ENCODE measurements around the gene AAK1.
A peak's percentile ranks its signal among the peaks of the same experiment; 100 is the strongest.
"Not testable (repeated sequence)": the region's sequence is repeated elsewhere in the genome, so short reads cannot be mapped to it uniquely, and the experiment has no call there.

The AAK1 gene

DNA sequence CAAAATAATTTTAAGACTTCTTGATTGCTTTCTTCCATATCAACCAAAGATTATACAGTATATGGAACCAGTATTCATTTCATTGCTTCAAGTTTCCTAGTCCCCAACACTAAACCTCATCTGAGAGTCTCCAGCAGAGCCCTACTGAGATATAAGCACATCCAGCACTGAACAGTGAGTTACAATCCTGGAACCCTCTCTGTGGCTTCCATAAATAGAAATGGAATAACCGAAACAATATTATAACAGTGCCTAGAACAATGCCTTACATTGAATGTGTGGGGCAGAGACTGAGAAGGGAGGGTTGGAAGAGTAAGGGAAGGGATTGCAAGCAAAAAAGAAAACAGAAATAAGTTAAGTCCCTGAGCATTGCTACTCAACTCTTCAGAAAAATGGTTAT, 18.9 kb downstream of the AAK1 start:
- DNase-seq (ENCODE audit: low read depth): no peak

DNA sequence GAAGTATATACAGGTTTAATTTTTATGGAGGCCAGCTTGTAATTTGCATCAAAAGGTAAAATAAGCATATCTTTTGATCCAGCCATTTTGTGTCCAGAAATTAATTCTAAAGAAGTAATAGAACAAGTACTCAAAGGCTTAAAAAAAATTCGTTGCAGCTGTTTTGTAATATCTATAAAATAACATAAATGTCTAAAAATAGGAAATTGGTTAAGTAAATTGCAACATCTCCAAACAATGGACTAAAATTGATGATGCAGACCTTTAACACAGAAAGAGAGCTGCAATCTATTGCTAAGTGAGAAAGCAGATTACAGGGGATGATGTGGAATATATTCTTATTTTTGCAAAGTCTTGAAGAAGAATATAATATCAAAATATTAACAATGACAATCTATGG, 19.4 kb downstream of the AAK1 start:
- DNase-seq (ENCODE audit: low read depth): no peak

DNA sequence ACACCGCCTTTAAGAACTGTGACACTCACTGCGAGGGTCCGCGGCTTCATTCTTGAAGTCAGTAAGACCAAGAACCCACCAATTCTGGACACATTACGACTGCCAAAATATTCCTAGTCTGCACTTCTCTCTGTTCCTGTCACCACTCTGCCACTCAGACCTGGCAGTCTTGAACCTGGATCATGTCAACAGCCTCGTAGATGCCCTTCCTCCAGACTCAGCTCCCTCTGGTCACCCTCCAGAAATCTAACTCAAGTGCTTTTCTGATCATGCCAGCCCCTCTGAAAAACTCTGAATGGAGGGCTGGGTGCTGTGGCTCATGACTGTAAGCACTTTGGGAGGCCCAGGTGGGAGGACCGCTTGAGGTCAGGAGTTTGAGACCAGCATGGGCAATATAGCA, 20.3 kb downstream of the AAK1 start:
- no peak for DNase-seq (ENCODE audit: low read depth)

DNA sequence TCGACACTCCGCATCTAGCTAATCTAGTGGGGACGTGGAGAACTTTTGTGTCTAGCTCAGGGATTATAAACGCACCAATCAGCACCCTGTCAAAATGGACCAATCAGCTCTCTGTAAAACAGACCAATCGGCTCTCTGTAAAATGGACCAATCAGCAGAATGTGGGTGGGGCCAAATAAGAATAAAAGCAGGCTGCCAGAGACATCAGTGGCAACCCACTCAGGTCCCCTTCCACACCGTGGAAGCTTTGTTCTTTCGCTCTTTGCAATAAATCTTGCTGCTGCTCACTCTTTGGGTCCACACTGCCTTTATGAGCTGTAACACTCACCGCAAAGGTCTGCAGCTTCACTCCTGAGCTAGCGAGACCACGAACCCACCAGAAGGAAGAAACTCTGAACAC, 20.7 kb downstream of the AAK1 start:
- not testable (repeated sequence) for DNase-seq (ENCODE audit: low read depth)

DNA sequence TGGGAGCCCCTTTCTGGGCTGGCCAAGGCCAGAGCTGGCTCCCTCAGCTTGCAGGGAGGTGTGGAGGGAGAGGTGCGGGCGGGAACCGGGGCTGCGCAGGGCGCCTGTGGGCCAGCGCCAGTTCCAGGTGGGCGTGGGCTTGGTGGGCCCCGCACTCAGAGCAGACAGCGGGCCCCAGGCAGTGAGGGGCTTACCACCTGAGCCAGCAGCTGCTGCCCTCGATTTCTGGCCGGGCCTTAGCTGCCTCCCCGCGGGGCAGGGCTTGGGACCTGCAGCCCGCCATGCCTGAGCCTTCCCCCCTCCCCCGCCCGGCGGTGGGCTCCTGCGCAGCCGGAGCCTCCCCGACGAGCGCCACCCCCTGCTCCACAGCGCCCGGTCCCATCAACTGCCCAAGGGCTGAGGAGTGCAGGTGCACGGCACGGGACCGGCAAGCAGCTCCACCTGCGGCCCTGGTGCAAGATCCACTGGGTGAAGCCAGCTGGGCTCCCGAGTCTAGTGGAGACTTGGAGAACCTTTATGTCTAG, 21.5 kb downstream of the AAK1 start:
- not testable (repeated sequence) for DNase-seq (ENCODE audit: low read depth)

DNA sequence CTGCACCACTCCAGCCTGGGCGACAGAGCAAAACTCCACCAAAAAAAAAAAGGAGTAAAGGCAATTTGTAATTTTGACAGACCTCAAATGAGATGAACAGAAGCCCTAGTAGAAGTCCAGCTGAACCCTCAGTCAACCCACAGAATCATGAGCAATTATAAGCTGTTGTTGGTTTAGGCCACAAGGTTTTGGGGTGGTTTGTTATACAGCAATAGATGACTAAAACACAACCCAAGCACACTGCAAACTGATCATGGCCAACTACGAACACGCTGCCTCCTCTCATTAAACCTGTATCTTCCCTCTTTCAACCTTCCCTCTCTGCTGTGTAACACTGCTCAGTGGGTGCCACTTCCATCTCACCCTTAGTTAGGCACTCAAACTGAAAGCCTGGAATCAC, 22.1 kb downstream of the AAK1 start:
- no peak for DNase-seq (ENCODE audit: low read depth)

DNA sequence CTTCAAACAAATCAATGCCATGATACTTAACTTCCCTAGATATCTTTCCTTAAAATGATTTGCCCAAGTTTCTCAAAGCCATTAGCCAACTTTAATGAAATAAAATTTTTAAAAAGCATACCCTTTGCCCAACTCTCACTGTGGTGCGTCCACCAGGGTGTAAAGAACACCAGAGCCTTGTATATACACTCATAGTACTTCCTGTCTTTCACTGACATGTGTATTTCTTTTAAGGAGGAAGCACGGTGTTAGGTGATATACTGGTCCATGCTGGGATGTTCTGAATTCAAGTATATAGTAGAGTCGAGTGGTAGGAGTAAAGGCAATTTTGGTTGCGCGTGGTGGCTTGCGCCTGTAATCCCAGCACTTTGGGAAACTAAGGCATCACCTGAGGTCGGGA, 22.7 kb downstream of the AAK1 start:
- DNase-seq (ENCODE audit: low read depth): no peak

DNA sequence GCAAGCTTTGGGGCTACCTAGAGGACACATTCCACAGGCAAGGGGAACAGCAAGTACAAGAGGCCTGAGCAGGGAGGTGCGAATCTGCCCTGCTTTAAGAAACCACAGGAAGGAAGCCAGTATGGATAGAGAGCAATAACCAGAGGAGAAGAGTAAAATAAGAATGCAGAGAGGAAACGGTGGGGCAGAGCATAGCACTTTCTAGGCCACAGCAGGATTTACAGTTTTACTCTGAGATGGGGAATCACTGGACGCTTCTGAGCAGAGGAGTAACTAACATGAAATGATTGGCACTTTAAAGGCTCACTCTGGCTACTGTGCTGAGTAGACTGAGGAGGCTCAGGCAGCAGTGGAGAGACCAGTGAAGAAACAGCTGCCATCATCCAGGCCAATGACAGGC, 23.8 kb downstream of the AAK1 start:
- DNase-seq (ENCODE audit: low read depth): no peak

DNA sequence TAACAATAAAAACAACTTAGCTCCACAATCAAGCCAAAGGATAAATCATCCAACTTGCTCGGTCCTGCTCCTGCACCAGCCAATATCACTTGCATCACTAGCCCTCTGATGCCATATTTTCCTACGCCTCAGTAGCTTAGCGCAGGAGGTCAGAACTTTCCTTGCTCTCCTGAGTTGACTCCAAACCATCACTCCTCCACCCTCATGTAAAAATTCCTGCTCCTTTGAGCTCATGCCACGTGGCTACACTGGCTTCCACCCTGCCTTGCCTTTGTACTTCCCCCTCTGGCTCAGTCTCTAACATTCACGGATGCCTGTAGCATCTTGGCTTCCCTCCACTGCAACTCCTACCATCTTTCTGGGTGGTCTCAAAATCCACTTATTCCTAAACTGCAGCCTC, 25.2 kb downstream of the AAK1 start:
- no peak for DNase-seq (ENCODE audit: low read depth)

DNA sequence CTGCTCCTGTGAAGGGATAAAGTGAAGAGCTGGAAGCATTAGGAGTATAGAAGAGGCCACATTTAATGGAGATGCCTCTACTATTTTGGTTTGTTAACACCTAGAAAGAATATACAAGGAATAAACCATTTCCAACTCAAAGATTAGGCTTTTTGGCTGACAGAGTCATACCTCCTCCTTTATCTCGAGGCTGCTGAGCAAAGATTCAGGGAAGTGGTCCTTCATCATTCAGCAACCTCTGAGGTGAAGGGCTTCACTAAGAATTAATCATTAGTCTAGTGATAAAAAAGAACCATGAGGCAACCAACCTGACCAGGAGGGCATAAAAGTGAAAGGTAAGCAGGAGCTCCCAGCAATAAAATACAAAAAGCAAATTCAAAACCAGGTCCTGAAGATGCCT, 25.8 kb downstream of the AAK1 start:
- DNase-seq (ENCODE audit: low read depth): no peak

DNA sequence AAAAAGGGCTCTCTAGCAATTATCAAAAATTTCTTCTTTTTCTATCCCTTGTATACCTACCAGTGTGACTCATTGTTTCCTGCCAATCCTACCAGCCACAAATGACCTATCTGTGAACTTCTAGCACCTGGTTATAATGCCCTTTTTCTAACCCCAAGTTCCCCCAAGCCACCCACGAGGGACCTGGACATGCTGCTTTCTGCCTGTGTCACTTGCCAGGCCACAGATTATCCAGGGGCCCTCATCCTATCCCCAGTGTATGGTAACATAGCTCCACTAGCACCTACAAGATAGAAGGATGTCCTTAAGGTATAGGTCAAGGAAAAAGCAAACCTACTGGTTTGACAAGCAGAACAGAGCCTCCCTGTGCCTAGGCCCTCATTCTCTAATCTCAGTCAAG, 26.8 kb downstream of the AAK1 start:
- DNase-seq (ENCODE audit: low read depth): peak; percentile 23

DNA sequence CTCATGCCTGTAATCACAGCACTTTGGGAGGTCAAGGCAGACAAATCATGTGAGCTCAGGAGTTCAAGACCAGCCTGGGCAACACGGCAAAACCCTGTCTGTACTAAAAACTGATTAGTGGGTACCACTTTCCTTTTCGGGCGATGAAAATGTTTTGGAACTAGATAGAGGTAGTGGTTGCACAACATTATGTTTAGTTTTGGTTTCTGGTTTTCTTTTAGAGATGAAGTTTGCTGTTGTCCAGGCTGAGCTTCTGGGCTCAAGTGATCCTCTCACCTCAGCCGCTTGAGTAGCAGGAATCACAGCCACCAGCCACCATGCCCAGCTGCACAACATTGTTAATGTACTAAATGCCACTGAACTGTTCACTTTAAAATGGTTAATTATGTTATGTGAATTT, 27.6 kb downstream of the AAK1 start:
- no peak for DNase-seq (ENCODE audit: low read depth)

DNA sequence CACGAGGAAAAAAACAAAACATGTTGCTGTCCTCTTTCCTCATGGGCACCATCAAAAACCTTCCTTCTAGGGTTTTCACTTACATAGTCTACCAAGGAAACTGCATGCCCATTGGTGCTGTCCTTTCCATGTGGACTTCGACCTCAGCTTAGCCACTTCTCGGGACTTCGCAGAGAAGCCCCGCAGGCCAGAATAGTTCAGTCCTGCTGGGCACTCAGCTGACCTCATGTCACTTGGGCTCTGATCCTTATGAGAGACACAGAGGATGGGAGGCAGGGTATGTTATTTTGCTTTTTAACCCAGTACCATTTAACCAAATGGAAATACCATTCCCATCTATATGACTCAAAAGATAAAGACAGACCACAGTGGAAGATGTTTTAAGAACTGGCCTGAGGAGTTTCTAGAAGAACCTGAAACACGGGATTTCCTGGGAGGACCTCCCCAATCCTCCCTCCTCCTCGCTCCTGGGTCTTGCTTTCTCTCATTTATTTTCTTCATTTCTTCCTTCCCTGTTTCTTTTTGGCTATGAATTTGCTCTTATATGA, 28.4 kb downstream of the AAK1 start:
- DNase-seq (ENCODE audit: low read depth): no peak

DNA sequence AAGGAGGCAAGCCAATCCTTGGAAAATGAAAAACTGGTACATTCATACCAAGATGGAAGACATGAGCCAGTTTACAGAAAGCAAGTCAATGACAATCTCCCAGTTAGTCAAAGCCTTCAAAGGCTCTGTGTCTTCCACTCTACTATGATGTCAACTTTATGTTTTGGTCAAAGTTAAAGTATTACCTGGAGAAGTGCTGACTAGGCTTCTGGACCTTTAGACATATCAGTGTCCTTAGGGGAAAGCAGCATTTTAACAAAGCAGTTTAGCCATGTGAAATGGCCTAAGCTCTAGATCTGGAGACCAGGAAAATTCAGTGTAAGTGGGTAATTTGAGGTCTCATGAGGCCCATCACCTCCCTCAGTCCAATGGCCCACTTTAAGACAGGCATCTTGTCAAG, 30.8 kb downstream of the AAK1 start:
- DNase-seq (ENCODE audit: low read depth): no peak

DNA sequence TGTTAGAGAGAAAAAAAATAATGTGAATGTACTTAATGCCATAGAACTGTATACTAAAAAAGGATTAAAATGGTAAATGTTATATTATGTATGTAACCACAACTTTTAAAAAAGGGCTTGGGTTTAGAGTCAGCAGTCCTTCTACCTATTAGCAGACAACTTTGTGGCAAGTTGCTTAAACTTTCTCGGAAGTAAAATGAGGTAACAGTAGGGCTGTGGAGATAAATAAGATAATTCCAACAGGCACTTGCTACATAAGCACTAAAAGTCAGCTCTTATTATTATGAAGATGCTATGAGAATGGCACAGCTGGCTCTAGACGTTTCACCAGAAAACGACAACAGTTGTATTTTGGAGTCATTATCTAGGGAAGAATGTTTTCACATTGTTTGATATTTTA, 31.3 kb downstream of the AAK1 start:
- DNase-seq (ENCODE audit: low read depth): no peak

DNA sequence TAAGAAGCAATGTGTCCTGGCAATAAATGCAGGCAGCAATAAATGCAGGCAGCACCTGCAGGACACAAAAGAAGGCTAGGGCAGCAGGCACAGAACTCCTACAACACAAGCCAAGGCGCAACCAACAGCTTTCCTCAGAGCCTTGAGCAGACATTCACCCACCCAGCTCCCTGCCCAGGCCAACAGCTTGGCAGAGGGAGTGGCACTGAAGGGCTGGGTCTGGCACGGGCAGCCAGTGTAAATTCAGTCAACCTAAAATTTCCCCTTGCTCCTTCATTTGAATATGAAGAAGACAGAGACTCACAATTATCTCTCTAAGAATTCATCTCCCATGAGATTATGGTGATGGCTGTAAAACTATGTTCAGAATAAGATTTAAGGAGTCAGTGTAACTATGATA, 35.4 kb downstream of the AAK1 start:
- DNase-seq (ENCODE audit: low read depth): no peak

DNA sequence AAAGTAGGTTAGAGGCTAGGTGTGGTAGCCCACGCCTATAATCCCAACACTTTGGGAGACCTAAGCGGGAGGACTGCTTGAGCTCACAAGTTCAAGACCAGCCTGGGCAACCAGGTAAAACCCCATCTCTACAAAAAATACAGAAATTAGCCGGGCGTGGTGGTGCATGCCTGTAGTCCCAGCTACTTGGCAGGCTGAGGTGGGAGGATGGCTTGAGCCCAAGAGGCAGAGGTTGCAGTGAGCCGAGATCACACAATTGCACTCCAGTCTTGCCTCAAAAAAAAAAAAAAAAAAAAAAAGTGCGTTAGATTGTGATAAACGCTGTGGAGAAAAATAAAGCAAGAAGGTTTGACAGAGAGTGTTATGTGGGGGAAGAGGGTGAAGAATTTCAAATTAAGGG, 36.8 kb downstream of the AAK1 start:
- not testable (repeated sequence) for DNase-seq (ENCODE audit: low read depth)

DNA sequence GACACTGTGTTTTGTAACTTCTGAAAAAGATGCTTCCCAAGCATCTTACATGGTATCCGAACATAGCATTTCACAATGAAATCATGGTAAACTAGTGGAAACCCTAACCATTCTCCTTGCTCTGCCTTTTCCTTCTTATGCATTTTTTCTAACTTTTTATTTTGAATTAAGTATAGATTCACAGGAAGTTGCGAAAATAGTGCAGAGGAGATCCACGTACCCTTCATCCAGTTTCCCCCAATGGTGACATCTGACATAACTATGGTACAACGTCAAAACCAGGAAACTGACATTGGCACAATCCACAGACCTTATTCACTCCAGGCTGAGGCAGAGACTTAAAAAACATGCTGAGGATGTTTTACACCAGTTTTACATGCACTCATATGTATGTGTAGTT, 38.3 kb downstream of the AAK1 start:
- DNase-seq (ENCODE audit: low read depth): no peak

DNA sequence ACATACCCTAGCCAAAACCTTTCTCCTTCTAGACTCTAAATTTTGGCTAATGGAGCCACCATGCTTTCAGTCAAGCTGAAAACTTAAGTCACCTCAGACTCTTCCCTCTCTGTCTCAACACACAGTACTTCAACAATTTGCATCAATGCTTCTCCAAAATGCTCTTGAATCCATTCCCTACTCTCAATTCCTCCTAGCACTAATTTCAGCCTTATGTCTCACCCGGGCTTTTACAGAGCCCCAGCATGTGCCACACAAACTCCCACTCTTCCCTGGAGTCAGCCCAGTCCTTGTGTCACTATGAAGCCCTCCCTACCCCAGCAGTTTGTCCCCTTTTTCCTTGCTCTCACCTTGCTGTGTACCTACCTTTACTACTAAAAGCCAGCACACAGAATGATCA, 38.7 kb downstream of the AAK1 start:
- DNase-seq (ENCODE audit: low read depth): no peak

DNA sequence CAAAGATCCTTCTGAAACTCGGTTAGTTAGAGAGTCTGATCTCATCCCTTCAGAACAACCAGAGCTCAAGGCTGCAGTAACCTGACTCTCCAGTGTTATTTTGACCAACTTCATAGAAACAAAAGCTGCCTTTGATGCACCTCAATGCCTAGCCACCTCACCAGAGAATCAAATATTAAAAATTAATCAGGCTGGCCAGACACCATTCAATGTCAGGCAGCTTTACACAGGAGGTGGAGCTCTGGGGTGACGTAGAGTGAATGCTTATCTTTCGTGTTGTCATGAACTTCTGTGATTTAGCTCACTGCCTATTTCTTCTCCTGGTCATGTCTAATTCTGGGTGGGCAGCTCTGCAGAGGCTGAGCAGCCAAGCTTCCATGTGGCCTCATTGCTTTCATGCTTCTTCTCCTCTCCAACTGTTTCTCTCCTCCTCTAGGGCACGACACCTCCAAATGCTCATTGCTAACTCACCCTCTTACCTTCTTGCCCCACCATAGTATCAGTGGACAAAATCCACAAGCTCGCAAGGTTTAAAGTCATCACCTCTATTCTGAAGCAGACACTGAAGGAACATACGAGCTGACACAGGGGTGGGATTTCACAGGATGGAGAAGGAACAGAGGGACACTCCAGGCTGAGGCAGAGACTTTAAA, 39.4 kb downstream of the AAK1 start:
- DNase-seq (ENCODE audit: low read depth): no peak

DNA sequence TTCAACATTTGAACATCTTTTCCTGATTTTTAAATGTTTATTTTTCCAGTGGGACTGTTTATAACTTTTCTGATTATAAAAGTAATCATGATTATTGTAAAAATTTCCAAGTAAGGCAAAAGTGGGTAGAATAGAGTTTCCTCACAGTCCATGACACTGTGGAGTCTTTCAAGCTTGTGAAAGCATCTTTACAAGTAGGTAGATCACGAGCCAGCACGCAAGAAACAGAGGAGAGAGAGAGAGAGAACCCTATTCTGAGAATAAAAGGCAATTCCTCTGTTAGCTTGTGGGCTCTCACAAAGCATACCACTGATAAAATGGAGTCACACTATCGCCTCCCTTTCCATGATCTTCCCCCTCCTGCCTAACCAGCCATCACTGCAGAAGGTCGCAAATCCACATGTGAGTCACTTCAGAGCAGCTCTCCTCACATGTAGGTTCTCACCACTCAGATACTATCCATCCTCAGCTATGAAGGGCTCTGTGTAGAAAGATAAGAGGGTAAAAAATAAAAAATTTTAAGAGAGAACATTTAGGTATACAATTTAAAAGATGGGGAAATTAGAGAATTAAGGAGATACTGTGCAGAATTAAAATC, 40.3 kb downstream of the AAK1 start:
- DNase-seq (ENCODE audit: low read depth): no peak

DNA sequence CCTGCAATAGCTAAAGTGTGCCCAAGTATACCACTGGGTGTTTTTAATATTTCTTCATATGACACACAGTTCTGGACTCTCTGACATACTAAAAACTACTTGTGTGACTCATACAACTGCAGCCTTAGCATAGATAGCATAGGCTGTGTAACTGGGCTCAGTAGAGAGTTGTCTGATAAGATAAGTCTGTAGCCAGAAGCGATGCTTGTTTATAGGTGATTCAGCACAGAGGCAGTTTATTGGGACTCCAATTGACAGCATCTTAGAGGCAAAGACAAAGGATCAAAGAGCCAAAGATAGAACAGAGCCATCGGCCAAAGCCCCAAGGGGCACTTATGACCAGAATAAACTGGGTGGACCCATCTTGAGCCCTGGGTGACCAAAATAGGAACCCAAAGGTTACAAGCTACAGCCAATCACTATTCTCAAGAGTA, 42.3 kb downstream of the AAK1 start:
- no peak for DNase-seq (ENCODE audit: low read depth)

DNA sequence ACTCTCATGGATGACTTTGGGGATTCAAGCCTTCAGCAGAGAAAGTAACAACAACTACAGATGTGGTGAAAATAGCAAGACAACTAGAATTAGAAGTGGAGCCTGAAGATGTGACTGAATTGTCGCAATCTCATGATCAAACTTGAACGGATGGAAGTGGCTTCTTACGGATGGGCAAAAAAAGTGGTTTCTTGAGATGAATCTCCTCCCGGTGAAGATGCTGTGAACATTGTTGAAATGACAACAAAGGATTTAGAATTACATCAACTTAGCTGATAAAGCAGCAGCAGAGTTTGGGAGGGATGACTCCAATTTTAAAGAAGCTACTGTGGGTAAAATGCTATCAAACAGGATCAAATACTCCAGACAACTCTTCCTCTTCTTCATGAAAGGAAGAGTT, 43.1 kb downstream of the AAK1 start:
- no peak for DNase-seq (ENCODE audit: low read depth)

Measured in T-helper 22 cell (primary cell).